H1 (cell line): ENCODE results near the gene CACNB1. TPM values are rescaled to one million over a fixed set of nuclear protein-coding genes. Genes with fewer than 3 reads are reported as not detected.

ENCODE experiments used
- CTCF ChIA-PET: fragments of 300-600 bp; sonication (Branson Sonifier 250); formaldehyde crosslinking; loops from one replicate; lab custom pipeline; 2021; ENCODE audit not compliant: partially characterized antibody; lab: Charles Lee
- POLR2A ChIA-PET: fragments of 300-600 bp; sonication (Branson Sonifier 250); formaldehyde crosslinking; loops from one replicate; lab custom pipeline; 2021; ENCODE audit warnings: inconsistent platforms; ENCODE audit not compliant: partially characterized antibody; lab: Charles Lee
- DNase-seq, 2 experiments: peaks; one replicate each; pipeline versions ENCODE4 v3.0.0 to v3.0.0-alpha.2; 2010 to 2022; ENCODE audit warnings: low spot score in 2 of 2, low read depth in 1 of 2, mixed read lengths in 1 of 2
- FAIRE-seq: peaks from 2 replicates; lab custom pipeline; 2011; peaks lifted over from hg19 to GRCh38; lab: Jason Lieb, UNC
- H2AFZ ChIP-seq: 2 replicates; pipeline ENCODE4 v1.8.1; 2012; ENCODE audit warnings: low read length, inconsistent platforms
- H2AK5ac ChIP-seq: 2 replicates; pipeline ENCODE4 v1.6.1; 2013; ENCODE audit warnings: low read depth, low read length
- H2BK120ac ChIP-seq: replicated peaks from 2 replicates; pipeline ENCODE3; 2013; ENCODE audit warnings: low read depth, low read length, inconsistent platforms
- H2BK12ac ChIP-seq: 2 replicates; pipeline ENCODE4 v1.6.1; 2013; ENCODE audit warnings: low read depth, low read length
- H2BK15ac ChIP-seq: 2 replicates; pipeline ENCODE4 v1.6.1; 2013; ENCODE audit warnings: low read length
- H2BK20ac ChIP-seq: 2 replicates; pipeline ENCODE4 v1.6.1; 2013; ENCODE audit warnings: low read length
- H2BK5ac ChIP-seq: 2 replicates; pipeline ENCODE4 v1.6.1; 2013; ENCODE audit warnings: low read depth, low read length
- H3K14ac ChIP-seq: 2 replicates; pipeline ENCODE4 v1.6.1; 2013; ENCODE audit warnings: inconsistent platforms; ENCODE audit not compliant: insufficient read length
- H3K18ac ChIP-seq: 2 replicates; pipeline ENCODE4 v1.6.1; 2013; ENCODE audit warnings: low read length; ENCODE audit errors: extremely low read depth
- H3K23ac ChIP-seq: 2 replicates; pipeline ENCODE4 v1.6.1; 2013; ENCODE audit warnings: inconsistent platforms; ENCODE audit not compliant: insufficient read length
- H3K23me2 ChIP-seq: 2 replicates; pipeline ENCODE4 v1.6.1; 2013; ENCODE audit warnings: low read depth, low read length
- H3K27ac ChIP-seq: 2 replicates; pipeline ENCODE4 v1.6.1; 2011; ENCODE audit warnings: low read depth, low read length, inconsistent platforms
- H3K27me3 ChIP-seq, 4 experiments: replicated peaks in 1 of 4; 1 replicate in 1 of 4; 2 replicates in 3 of 4; pipeline versions ENCODE4 v1.6.1 to v1.8.1; 2011 to 2013; ENCODE audit warnings: low read length in 3 of 4, mild to moderate bottlenecking in 3 of 4, inconsistent platforms in 2 of 4, mixed read lengths in 2 of 4, moderate library complexity in 1 of 4; ENCODE audit not compliant: control insufficient read depth in 3 of 4, insufficient read depth in 3 of 4; ENCODE audit errors: extremely low read depth in 1 of 4
- H3K36me3 ChIP-seq, 4 experiments: 2 replicates each; pipeline versions ENCODE4 v1.6.1 to v1.8.1; 2011 to 2013; ENCODE audit warnings: mild to moderate bottlenecking in 4 of 4, low read length in 3 of 4, moderate library complexity in 2 of 4, control low read depth in 1 of 4, inconsistent platforms in 1 of 4; ENCODE audit not compliant: insufficient read depth in 4 of 4, control insufficient read depth in 2 of 4
- H3K4ac ChIP-seq: replicated peaks from 2 replicates; pipeline ENCODE3; 2013; ENCODE audit warnings: low read length, low read depth, mixed read lengths, inconsistent platforms; ENCODE audit not compliant: insufficient read length
- H3K4me1 ChIP-seq, 4 experiments: replicated peaks in 1 of 4; 1 replicate in 1 of 4; 2 replicates in 3 of 4; pipeline versions ENCODE4 v1.6.1 to v1.8.1; 2011 to 2013; ENCODE audit warnings: low read length in 3 of 4, inconsistent platforms in 2 of 4, mixed read lengths in 1 of 4; ENCODE audit not compliant: insufficient read depth in 4 of 4, control insufficient read depth in 3 of 4
- H3K4me2 ChIP-seq, 2 experiments: 2 replicates each; pipeline versions ENCODE4 v1.6.1 to v1.8.1; 2011 to 2013; ENCODE audit warnings: low read depth in 2 of 2, low read length in 2 of 2, control low read depth in 1 of 2, inconsistent platforms in 1 of 2, mild to moderate bottlenecking in 1 of 2; ENCODE audit not compliant: insufficient read depth in 1 of 2
- H3K4me3 ChIP-seq, 4 experiments: fragments of 200-600, 300-600 bp in 1 of 4; sonication (generic), shearing (Covaris generic), sonication (Bioruptor Twin) in 1 of 4; 2 replicates each; pipeline versions ENCODE4 v1.5.1 to v1.8.1; 2011 to 2016; ENCODE audit warnings: low read length in 4 of 4, low read depth in 3 of 4, control low read depth in 2 of 4, inconsistent platforms in 2 of 4, mild to moderate bottlenecking in 2 of 4, mixed read lengths in 1 of 4, moderate library complexity in 1 of 4; ENCODE audit not compliant: insufficient read depth in 2 of 4; ENCODE audit errors: extremely low read depth in 1 of 4
- H3K56ac ChIP-seq: replicated peaks from 2 replicates; pipeline ENCODE3; 2013; ENCODE audit warnings: low read depth, mild to moderate bottlenecking, mixed read lengths, low read length, inconsistent platforms; ENCODE audit not compliant: insufficient read length
- H3K79me1 ChIP-seq: 2 replicates; pipeline ENCODE4 v1.6.1; 2013; ENCODE audit warnings: low read depth, low read length, control low read depth
- H3K79me2 ChIP-seq, 2 experiments: 2 replicates each; pipeline versions ENCODE4 v1.6.1 to v1.8.1; 2012 to 2013; ENCODE audit warnings: low read length in 2 of 2, mild to moderate bottlenecking in 2 of 2, inconsistent platforms in 1 of 2; ENCODE audit not compliant: insufficient read depth in 2 of 2, control insufficient read depth in 1 of 2
- H3K9ac ChIP-seq, 4 experiments: replicated peaks in 1 of 4; 1 replicate in 1 of 4; 2 replicates in 3 of 4; pipeline versions ENCODE4 v1.6.1 to v1.8.1; 2011 to 2013; ENCODE audit warnings: low read depth in 3 of 4, low read length in 3 of 4, control low read depth in 2 of 4, mild to moderate bottlenecking in 2 of 4, moderate library complexity in 2 of 4, inconsistent platforms in 1 of 4; ENCODE audit errors: extremely low read depth in 1 of 4
- H3K9me3 ChIP-seq, 2 experiments: 2 replicates each; pipeline versions ENCODE4 v1.6.1 to v1.8.1; 2012 to 2013; ENCODE audit warnings: mild to moderate bottlenecking in 2 of 2, moderate library complexity in 2 of 2, control low read depth in 1 of 2, inconsistent platforms in 1 of 2, low read depth in 1 of 2, low read length in 1 of 2, mixed read lengths in 1 of 2; ENCODE audit not compliant: insufficient read depth in 2 of 2
- H4K20me1 ChIP-seq, 2 experiments: replicated peaks in 1 of 2; 2 replicates each; pipeline versions ENCODE3 to v1.8.1; 2011 to 2013; ENCODE audit warnings: inconsistent platforms in 2 of 2, low read length in 2 of 2, mild to moderate bottlenecking in 1 of 2; ENCODE audit not compliant: insufficient read depth in 2 of 2, control insufficient read depth in 1 of 2
- H4K5ac ChIP-seq: 2 replicates; pipeline ENCODE4 v1.6.1; 2013; ENCODE audit warnings: low read length, low read depth, mixed read lengths, inconsistent platforms; ENCODE audit not compliant: insufficient read length
- H4K8ac ChIP-seq: 2 replicates; pipeline ENCODE4 v1.8.0; 2013; ENCODE audit warnings: mild to moderate bottlenecking, moderate library complexity, low read length, inconsistent platforms; ENCODE audit not compliant: insufficient read depth; ENCODE audit errors: extremely low read depth
- H4K91ac ChIP-seq: replicated peaks from 2 replicates; pipeline ENCODE3; 2013; ENCODE audit warnings: low read length, mixed read lengths, inconsistent platforms; ENCODE audit not compliant: insufficient read length
- ASH2L ChIP-seq: fragments of 200-600, 300-600 bp; sonication (generic); IDR thresholded peaks from one replicate; pipeline ENCODE4 v1.7.1; 2017; ENCODE audit warnings: low read length
- CBX8 ChIP-seq: fragments of 300-800, 300-1000 bp; sonication (generic); IDR thresholded peaks from 2 replicates; pipeline ENCODE4 v1.7.1; 2016; ENCODE audit warnings: low read depth, low read length, borderline replicate concordance
- FOSL1 ChIP-seq: IDR thresholded peaks from 2 replicates; pipeline ENCODE4 v1.6.1; 2011; ENCODE audit warnings: mild to moderate bottlenecking, low read depth, low read length, moderate library complexity; ENCODE audit not compliant: insufficient read depth
- JUND ChIP-seq: IDR thresholded peaks from 2 replicates; pipeline ENCODE4 v1.6.1; 2011; ENCODE audit warnings: mild to moderate bottlenecking, improper control_type of control experiment, low read length
- KDM5A ChIP-seq: fragments of 200-600 bp; IDR thresholded peaks from 2 replicates; pipeline ENCODE4 v1.7.1; 2012; ENCODE audit warnings: mild to moderate bottlenecking, low read length, inconsistent platforms, mixed read lengths
- RNF2 ChIP-seq: fragments of 200-900, 300-1000 bp; sonication (generic); IDR thresholded peaks from 2 replicates; pipeline ENCODE4 v1.7.1; 2016; ENCODE audit warnings: borderline replicate concordance, low read depth, mild to moderate bottlenecking, antibody characterized with exemption, low read length; ENCODE audit not compliant: poor library complexity, severe bottlenecking; ENCODE audit errors: missing control alignments
- SIN3A ChIP-seq, 2 experiments: IDR thresholded peaks in 1 of 2; conservative IDR thresholded peaks in 1 of 2; 2 replicates each; pipeline ENCODE4 v1.6.1; 2011 to 2012; ENCODE audit warnings: low read length in 2 of 2, improper control_type of control experiment in 1 of 2, low read depth in 1 of 2, mild to moderate bottlenecking in 1 of 2
- SIRT6 ChIP-seq: IDR thresholded peaks from one replicate; pipeline ENCODE4 v1.7.1; 2012; ENCODE audit warnings: low read length, inconsistent platforms
- SP2 ChIP-seq: IDR thresholded peaks from 2 replicates; pipeline ENCODE4 v1.6.1; 2012; ENCODE audit warnings: mild to moderate bottlenecking, low read length, inconsistent platforms
- SP4 ChIP-seq: IDR thresholded peaks from 2 replicates; pipeline ENCODE4 v1.6.1; 2012; ENCODE audit warnings: low read length, inconsistent platforms
- SRF ChIP-seq: IDR thresholded peaks from 2 replicates; pipeline ENCODE4 v1.6.1; 2011; ENCODE audit warnings: mild to moderate bottlenecking, low read depth, low read length, moderate library complexity
- TAF1 ChIP-seq: IDR thresholded peaks from 2 replicates; pipeline ENCODE4 v1.6.1; 2011; ENCODE audit warnings: mild to moderate bottlenecking, low read depth, low read length
- TBP ChIP-seq: IDR thresholded peaks from 2 replicates; pipeline ENCODE4 v1.6.1; 2011; ENCODE audit warnings: low read depth, low read length, improper control_type of control experiment
- WGBS, 2 experiments: shearing (Covaris generic) in 1 of 2; methylation state at CpG; one replicate each; pipeline versions ENCODE4 v1.1.6 to v1.1.7; 2013 to 2015; ENCODE audit warnings: low lambda C conversion rate in 2 of 2, mixed read lengths in 2 of 2, inconsistent platforms in 1 of 2, low coverage in 1 of 2, missing lambda C conversion rate in 1 of 2; ENCODE audit not compliant: insufficient replicate concordance in 2 of 2, insufficient coverage in 1 of 2, insufficient read length in 1 of 2; ENCODE audit errors: extremely low coverage in 1 of 2, missing lambda C conversion rate in 1 of 2; 5-methylcytosine and 5-hydroxymethylcytosine counted together
- polyA plus RNA-seq, 7 experiments: library from polyadenylated mRNA; depleted of rRNA in 3 of 7; stranded (reverse) in 5 of 7; unstranded in 2 of 7; fragments of >200 nt in 5 of 7; fragments of 200-250 nt in 2 of 7; gene quantifications; 1 replicate in 5 of 7; 2 replicates in 1 of 7; 4 replicates in 1 of 7; pipeline versions ENCODE4 v1.2.1 to v1.2.3, GENCODE V29; 2011 to 2013; ENCODE audit warnings: missing spikeins in 2 of 7, mixed read lengths in 2 of 7
- total RNA-seq: library from RNA; stranded (reverse); fragmentation: NEBNext Ultra II Directional; extraction: Animal tissue kit (Norgen Biotek cat#: 25700); gene quantifications from 2 replicates; pipeline ENCODE4 v1.2.1, GENCODE V29; 2021
- TF ChIP-seq, protein P1 (sequence below): IDR thresholded peaks from 2 replicates; pipeline ENCODE4 v1.6.1; 2012; ENCODE audit warnings: inconsistent platforms

CACNB1 gene
- total and polyA plus RNA-seq, 2 of the 8 experiments (the other 6 are each of a cell fraction or from before 2014, with no cell fraction given), result 7.2 to 17.8 TPM

DNA sequence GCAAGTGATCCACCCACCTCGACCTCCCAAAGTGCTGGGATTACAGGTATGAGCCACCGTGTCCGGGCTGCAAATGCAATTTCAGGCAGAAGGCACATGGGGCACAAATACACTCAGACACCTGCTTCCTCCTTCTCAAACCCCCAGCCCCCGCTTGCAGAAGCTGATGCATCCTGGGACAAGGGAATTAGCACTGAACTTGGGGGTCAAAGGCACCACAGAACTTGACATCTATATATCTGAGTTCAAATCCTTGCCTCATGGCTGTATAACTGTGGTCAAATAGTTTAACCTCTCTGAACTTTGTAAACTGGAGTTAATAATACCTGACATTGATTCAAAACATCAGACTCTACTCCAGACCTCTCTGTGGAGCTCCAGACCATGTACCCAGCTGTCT, 27.4 kb downstream of the CACNB1 start:
- H2AK5ac ChIP-seq, result no peak overlapping the region
- ChIA-PET CTCF (interaction anchor here (0.7 to 7.4 kb wide), 9 partner anchors 13 to 247 kb away, joined by 3 to 63 read pairs (median 6); no protein-coding TSS in a partner anchor), POLR2A (interaction anchor here (0.6 to 2.2 kb wide), 2 partner anchors 17 to 1658 kb away, joined by 3 to 6 read pairs; no protein-coding TSS in a partner anchor)
- no peaks in the 10 kb centered on the region for H3K79me2 ChIP-seq
- no peaks in the 10 kb centered on the region for H3K79me1 ChIP-seq
- H3K4me3 ChIP-seq, result no peak overlapping the region
- H3K23ac ChIP-seq, result no peak overlapping the region
- H2BK5ac ChIP-seq, result no peak overlapping the region
- H2BK20ac ChIP-seq, result no peak overlapping the region
- peaks cover 0 to 15% (median 12%) of the 10 kb centered on the region in 4 experiments; a peak in 6 of 7 replicates for H3K4me1 ChIP-seq
- H4K91ac ChIP-seq, result no peak overlapping the region
- peaks cover 12 to 27% (median 23%) of the 10 kb centered on the region in 4 experiments for H3K27me3 ChIP-seq
- H3K9ac ChIP-seq, result no peak overlapping the region
- 100% methylated on average over 4 of the region's 4 CpGs; no CpG with 5 or more reads in 1 of the 2 experiments for whole genome bisulfite sequencing, 2 experiments
- FAIRE-seq (no peak), DNase-seq (no peak)
- H2BK12ac ChIP-seq, result no peak overlapping the region
- no peak overlapping the region for H4K8ac ChIP-seq
- no peak overlapping the region for H4K5ac ChIP-seq
- no peak overlapping the region for H2AFZ ChIP-seq
- H3K27ac ChIP-seq, result no peak overlapping the region
- H3K23me2 ChIP-seq, result peaks cover 10% of the 10 kb centered on the region; the same call in 1 of the 2 replicates
- no peak overlapping the region for H3K56ac ChIP-seq
- H3K14ac ChIP-seq, result no peak overlapping the region
- H3K9me3 ChIP-seq, result no peaks in the 10 kb centered on the region
- no peak overlapping the region for H3K18ac ChIP-seq
- H3K36me3 ChIP-seq, result no peaks in the 10 kb centered on the region
- H2BK15ac ChIP-seq, result no peak overlapping the region
- H4K20me1 ChIP-seq, result no peaks in the 10 kb centered on the region
- no peak overlapping the region for H3K4ac ChIP-seq
- no peak overlapping the region for H2BK120ac ChIP-seq
- no peak overlapping the region for H3K4me2 ChIP-seq
- no peak for TF ChIP-seq SRF
- no peak for TF ChIP-seq RNF2
- TF ChIP-seq JUND, result no peak
- TF ChIP-seq SP4, result no peak
- no peak for TF ChIP-seq FOSL1
- TF ChIP-seq SIRT6, result no peak
- TF ChIP-seq TBP, result no peak
- TF ChIP-seq CBX8, result no peak
- TF ChIP-seq ASH2L, result no peak
- TF ChIP-seq SP2, result no peak
- no peak for TF ChIP-seq SIN3A (conservative IDR thresholded peaks at IDR 0.05 in 1 of 2, IDR thresholded peaks at IDR 0.05 in 1 of 2; ENCODE audit: low read depth in 1 of 2, low read length in 2 of 2)
- TF ChIP-seq TAF1, result no peak
- TF ChIP-seq, protein P1, sequence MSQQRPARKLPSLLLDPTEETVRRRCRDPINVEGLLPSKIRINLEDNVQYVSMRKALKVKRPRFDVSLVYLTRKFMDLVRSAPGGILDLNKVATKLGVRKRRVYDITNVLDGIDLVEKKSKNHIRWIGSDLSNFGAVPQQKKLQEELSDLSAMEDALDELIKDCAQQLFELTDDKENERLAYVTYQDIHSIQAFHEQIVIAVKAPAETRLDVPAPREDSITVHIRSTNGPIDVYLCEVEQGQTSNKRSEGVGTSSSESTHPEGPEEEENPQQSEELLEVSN, result no peak
- no peak for TF ChIP-seq KDM5A
